Endodermal cell (in vitro differentiated cells): ENCODE results near the gene GEMIN7. TPM values are rescaled to one million over a fixed set of nuclear protein-coding genes. Genes with fewer than 3 reads are reported as not detected.

Experiments used
- DNase-seq: peaks from one replicate; pipeline ENCODE4 v3.0.0-alpha.2; 2017
- H3K27ac ChIP-seq: 2 replicates; pipeline ENCODE4 v1.5.1; 2013; ENCODE audit warnings: mild to moderate bottlenecking, low read depth, low read length, moderate library complexity
- H3K27me3 ChIP-seq: 2 replicates; pipeline ENCODE4 v1.6.1; 2013; ENCODE audit warnings: mild to moderate bottlenecking, low read length, moderate library complexity; ENCODE audit not compliant: insufficient read depth, control insufficient read depth, poor library complexity, severe bottlenecking
- H3K36me3 ChIP-seq: 2 replicates; pipeline ENCODE4 v1.7.0; 2013; ENCODE audit warnings: mild to moderate bottlenecking, low read length, moderate library complexity; ENCODE audit not compliant: control insufficient read depth, insufficient read depth
- H3K4me1 ChIP-seq: one replicate; pipeline ENCODE4 v1.7.0; 2013; ENCODE audit warnings: low read length; ENCODE audit not compliant: control insufficient read depth, insufficient read depth
- H3K4me3 ChIP-seq: 2 replicates; pipeline ENCODE4 v1.5.1; 2013; ENCODE audit warnings: mild to moderate bottlenecking, low read length, moderate library complexity
- H3K9ac ChIP-seq: 2 replicates; pipeline ENCODE4 v1.6.1; 2013; ENCODE audit warnings: mild to moderate bottlenecking, low read length, moderate library complexity; ENCODE audit not compliant: poor library complexity, severe bottlenecking; ENCODE audit errors: extremely low read depth
- H3K9me3 ChIP-seq: 2 replicates; pipeline ENCODE4 v1.6.1; 2013; ENCODE audit warnings: mild to moderate bottlenecking, low read length, moderate library complexity; ENCODE audit not compliant: control insufficient read depth
- H3K27ac Mint-ChIP-seq: 2 replicates; pipeline ENCODE4 v1.8.0; 2020; ENCODE audit warnings: mixed read lengths
- H3K27me3 Mint-ChIP-seq: 2 replicates; pipeline ENCODE4 v1.8.0; 2021; ENCODE audit warnings: mild to moderate bottlenecking, mixed read lengths; ENCODE audit not compliant: insufficient read depth
- H3K36me3 Mint-ChIP-seq: 2 replicates; pipeline ENCODE4 v1.8.0; 2020; ENCODE audit warnings: low read depth, mixed read lengths
- H3K4me1 Mint-ChIP-seq: 2 replicates; pipeline ENCODE4 v1.8.0; 2020; ENCODE audit warnings: mixed read lengths
- H3K4me3 Mint-ChIP-seq: 2 replicates; pipeline ENCODE4 v1.8.0; 2020; ENCODE audit warnings: mild to moderate bottlenecking, moderate library complexity, mixed read lengths
- H3K9me3 Mint-ChIP-seq: 2 replicates; pipeline ENCODE4 v1.8.0; 2020; ENCODE audit warnings: mild to moderate bottlenecking, mixed read lengths
- WGBS, 2 experiments: methylation state at CpG; one replicate each; pipeline versions ENCODE4 v1.1.5 to v1.1.7; 2013; ENCODE audit warnings: missing lambda C conversion rate in 2 of 2, mixed read lengths in 1 of 2; ENCODE audit not compliant: insufficient coverage in 1 of 2, insufficient read length in 1 of 2; 5-methylcytosine and 5-hydroxymethylcytosine counted together
- total RNA-seq, 2 donors: library from RNA; stranded (reverse); fragmentation: NEBNext Ultra II Directional in 1 of 2; extraction: Animal tissue kit (Norgen Biotek cat#: 25700) in 1 of 2; gene quantifications; 2 replicates in 1 of 2; 3 replicates in 1 of 2; pipeline ENCODE4 v1.2.1, GENCODE V29; 2021
- TF ChIP-seq, protein P1 (sequence below): fragments of 200-600 bp; sonication (generic); conservative IDR thresholded peaks from 2 replicates; pipeline ENCODE4 v1.5.0; 2021; ENCODE audit warnings: antibody characterized with exemption, mild to moderate bottlenecking

Gene GEMIN7
- total RNA-seq, 2 donors from 2014 or later: 56.3 to 56.6 TPM

DNA sequence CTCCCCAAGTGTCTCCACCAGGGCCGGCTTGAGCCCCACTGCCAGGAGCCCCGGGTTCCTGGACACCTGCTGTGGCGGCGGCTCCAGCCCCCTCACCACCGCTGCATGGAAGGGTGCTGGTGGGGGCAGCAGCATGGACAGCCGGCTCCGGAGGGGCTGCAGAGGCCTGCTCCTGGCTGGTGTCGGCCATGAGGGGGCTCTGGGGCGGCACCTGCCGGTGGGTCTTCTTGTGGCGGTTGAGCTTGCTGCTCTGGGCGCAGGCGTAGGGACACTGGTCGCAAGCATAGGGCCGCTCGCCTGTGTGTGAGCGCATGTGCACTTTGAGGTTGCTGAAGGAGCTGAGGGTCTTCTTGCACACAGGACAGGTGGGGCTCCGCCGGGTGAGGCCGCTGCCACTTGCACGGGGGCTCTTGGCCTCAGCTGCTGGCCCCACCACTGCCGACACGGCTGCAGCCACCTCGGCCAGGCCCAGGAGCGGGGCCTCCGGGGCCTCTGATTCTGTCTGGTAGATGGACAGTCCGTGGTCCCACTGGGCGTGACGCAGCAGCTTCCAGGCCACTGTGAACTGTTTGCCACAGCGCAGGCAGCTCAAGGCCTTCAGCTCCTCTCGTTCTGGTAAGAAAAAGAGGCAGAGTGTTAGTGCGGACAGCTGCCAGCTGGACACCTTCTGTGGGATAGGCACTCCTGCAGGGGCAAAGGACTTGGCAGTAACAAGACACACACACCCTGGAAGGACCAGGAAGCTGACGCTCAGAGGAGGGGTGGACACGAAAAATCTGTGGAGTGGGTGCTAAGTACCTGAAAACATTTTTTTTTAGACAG is 6.9 kb upstream of the GEMIN7 start:
- peaks cover 10% of the 10 kb centered on the region for H3K4me1 ChIP-seq
- Mint-ChIP-seq H3K36me3 (peaks cover 39% of the 10 kb centered on the region), H3K27ac (peak overlapping the region; percentile 58), H3K4me1 (peaks cover 12% of the 10 kb centered on the region), H3K4me3 (no peak overlapping the region), H3K9me3 (no peaks in the 10 kb centered on the region), H3K27me3 (no peaks in the 10 kb centered on the region)
- no peaks in the 10 kb centered on the region for H3K9me3 ChIP-seq
- peak; percentile 78 for DNase-seq
- H3K36me3 ChIP-seq: peaks cover 23% of the 10 kb centered on the region
- H3K27ac ChIP-seq: peak overlapping the region; percentile 32
- H3K9ac ChIP-seq: no peak overlapping the region
- TF ChIP-seq, protein P1, sequence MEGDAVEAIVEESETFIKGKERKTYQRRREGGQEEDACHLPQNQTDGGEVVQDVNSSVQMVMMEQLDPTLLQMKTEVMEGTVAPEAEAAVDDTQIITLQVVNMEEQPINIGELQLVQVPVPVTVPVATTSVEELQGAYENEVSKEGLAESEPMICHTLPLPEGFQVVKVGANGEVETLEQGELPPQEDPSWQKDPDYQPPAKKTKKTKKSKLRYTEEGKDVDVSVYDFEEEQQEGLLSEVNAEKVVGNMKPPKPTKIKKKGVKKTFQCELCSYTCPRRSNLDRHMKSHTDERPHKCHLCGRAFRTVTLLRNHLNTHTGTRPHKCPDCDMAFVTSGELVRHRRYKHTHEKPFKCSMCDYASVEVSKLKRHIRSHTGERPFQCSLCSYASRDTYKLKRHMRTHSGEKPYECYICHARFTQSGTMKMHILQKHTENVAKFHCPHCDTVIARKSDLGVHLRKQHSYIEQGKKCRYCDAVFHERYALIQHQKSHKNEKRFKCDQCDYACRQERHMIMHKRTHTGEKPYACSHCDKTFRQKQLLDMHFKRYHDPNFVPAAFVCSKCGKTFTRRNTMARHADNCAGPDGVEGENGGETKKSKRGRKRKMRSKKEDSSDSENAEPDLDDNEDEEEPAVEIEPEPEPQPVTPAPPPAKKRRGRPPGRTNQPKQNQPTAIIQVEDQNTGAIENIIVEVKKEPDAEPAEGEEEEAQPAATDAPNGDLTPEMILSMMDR: peak; percentile 28
- no peaks in the 10 kb centered on the region for H3K27me3 ChIP-seq
- H3K4me3 ChIP-seq: no peak overlapping the region
- WGBS, 2 experiments: 92 to 93% methylated on average over 27 to 34 of the region's 34 CpGs

DNA sequence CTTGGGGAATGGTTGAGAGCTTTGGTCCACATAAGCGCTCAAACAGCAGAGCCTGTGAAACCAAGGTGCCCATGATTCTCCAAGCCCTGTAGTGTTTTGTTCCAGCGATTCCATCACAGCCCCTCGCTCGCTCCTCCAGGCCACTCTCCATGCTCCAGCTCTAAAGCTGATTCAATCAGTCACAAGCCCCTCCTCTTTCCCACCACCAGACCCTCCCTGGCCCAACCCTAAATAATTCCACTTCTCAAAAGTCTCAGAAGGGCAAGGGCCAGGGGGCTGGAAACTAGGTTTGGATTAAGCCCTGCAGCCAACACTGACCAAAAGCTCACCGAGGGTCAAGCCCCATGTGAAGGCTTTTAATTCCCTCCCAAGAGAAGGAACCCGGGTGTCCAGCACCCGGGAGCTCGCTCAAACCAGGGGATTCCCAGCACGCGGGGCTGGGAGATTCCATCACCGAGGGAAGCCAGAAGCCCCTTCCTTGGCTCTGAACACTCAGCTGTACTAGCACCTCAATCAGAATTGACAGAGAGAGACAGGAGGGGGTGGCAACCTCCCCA is 4.2 kb upstream of the GEMIN7 start:
- no peak overlapping the region for H3K9ac ChIP-seq
- peak; percentile 72 for DNase-seq
- H3K4me3 Mint-ChIP-seq: peak overlapping the region; percentile 76
- 44 to 64% methylated on average over 5 to 11 of the region's 11 CpGs for WGBS, 2 experiments
- TF ChIP-seq, protein P1: no peak
- peaks cover 10% of the 10 kb centered on the region for H3K4me1 ChIP-seq
- H3K27me3 ChIP-seq: no peaks in the 10 kb centered on the region
- H3K27ac ChIP-seq: no peak overlapping the region
- no peaks in the 10 kb centered on the region for H3K9me3 ChIP-seq
- H3K36me3 ChIP-seq: peaks cover 16% of the 10 kb centered on the region
- H3K4me1 Mint-ChIP-seq: peaks cover 17% of the 10 kb centered on the region
- H3K36me3 Mint-ChIP-seq: peaks cover 26% of the 10 kb centered on the region
- peak overlapping the region; percentile 82 for H3K4me3 ChIP-seq
- no peaks in the 10 kb centered on the region for H3K9me3 Mint-ChIP-seq
- peak overlapping the region; percentile 83 for H3K27ac Mint-ChIP-seq
- no peaks in the 10 kb centered on the region for H3K27me3 Mint-ChIP-seq

DNA sequence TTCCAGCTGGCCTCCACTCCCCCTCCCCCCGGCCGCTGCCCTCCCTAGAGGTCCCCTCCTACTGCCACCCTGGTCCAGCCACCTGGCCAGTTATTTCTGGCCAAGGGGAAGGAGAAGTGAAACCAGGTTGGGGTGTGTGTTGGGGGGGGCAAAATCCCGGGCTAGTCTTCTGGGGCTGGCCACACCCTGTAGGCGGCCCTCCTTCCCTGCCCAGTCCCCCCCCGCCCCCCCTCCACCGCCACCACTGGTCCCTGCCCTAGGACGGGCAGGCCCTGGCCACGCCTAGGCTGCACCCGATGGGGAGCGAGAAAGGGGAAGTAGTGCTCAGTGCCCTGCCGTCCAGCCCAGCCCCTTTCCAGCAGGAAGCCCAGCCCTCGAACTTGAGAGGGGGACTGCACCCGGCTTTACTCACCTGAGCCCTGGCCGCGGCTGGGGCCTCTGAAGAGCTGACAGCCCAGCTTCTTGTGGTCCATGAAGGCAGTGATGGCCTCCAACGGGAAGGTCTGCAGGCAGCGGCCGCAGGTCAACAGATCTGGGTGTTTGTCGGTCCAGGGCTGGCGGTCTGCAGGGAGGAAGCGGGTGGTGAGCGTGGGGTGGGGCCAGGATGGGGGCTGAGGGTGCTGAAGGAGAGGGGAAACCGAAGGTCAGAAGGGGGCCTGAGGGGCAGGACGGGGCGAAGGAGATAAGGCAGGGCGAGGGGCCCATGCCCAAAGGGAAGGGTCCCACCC is 3.6 kb upstream of the GEMIN7 start:
- H3K4me1 Mint-ChIP-seq: peaks cover 17% of the 10 kb centered on the region
- peak overlapping the region; percentile 3 for H3K9ac ChIP-seq
- peak; percentile 88 for DNase-seq
- peak overlapping the region; percentile 82 for H3K4me3 ChIP-seq
- H3K9me3 ChIP-seq: no peaks in the 10 kb centered on the region
- peaks cover 10% of the 10 kb centered on the region for H3K4me1 ChIP-seq
- H3K27ac Mint-ChIP-seq: peak overlapping the region; percentile 85
- H3K36me3 Mint-ChIP-seq: peaks cover 19% of the 10 kb centered on the region
- H3K9me3 Mint-ChIP-seq: no peaks in the 10 kb centered on the region
- H3K36me3 ChIP-seq: peaks cover 10% of the 10 kb centered on the region
- H3K27ac ChIP-seq: no peak overlapping the region
- WGBS, 2 experiments: 2 to 4% methylated on average over 11 to 20 of the region's 26 CpGs
- H3K27me3 Mint-ChIP-seq: no peaks in the 10 kb centered on the region
- H3K4me3 Mint-ChIP-seq: peak overlapping the region; percentile 76
- TF ChIP-seq, protein P1: no peak
- no peaks in the 10 kb centered on the region for H3K27me3 ChIP-seq
